Stimulated activated CD4-positive, alpha-beta T cell treated with anti-CD3 and anti-CD28 coated beads, Interleukin-2, amount 100 ng/mL, for 48 hours (primary cell): ENCODE results near the gene SLC17A7.

ENCODE experiments used
- DNase-seq, 2 donors: peaks; one replicate each; pipeline ENCODE4 v3.0.0-alpha.2; 2020

The SLC17A7 gene

DNA sequence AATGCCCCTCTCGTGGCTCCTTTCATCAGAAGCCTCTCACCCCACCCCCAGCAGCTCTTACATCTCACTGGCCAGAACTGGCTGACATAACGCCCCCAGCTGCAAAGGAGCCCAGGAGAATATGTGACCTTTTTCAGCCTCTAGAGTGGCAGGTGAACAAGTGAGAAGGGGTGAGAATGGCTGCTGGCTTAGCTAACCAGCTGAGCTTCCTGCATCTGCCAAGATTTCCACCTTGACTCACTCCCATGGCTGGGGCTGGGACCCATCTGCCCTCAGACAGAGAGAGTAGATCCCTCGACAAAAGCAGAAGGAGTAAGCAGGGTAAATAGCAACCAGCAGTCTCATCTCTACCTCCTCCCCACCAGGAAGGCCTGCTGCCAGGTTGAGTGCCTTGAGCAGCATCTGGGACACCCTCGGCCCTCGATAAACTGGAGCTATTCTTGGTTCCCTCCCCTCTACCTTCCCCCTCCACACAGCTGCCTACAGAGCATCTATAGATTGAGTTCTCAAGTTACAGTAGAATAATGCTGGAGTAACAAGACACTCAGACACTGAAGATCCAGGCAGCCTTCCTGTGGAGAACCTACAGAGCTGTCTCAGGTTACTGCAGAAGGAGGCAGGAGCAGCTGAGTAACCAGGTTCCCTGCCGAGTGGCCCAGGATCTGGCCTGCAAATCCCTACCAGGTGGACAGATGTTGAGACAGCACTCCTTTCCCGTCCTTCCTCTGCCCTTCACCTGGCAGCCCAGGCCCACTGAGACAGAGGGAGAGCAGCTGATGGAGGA is 37.7 kb downstream of the SLC17A7 start:
- DNase-seq = no peak

DNA sequence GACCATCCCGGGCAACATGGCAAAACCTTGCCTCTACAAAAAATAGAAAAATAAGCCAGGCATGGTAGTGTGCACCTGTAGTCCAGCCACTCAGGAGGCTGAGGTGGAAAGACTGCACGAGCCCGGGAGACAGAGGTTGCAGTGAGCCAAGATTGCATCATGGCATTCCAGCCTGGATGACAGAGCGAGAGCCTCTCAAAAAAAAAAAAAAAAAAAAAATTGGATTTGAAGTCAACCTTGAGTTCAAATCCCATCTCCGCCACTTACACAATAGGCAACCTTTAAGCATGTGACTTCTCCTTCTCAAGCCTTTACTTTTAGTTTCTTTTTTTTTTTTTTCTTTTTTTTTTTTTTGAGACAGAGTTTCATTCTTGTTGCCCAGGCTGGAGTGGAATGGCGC is 41.3 kb downstream of the SLC17A7 start:
- DNase-seq = no peak

DNA sequence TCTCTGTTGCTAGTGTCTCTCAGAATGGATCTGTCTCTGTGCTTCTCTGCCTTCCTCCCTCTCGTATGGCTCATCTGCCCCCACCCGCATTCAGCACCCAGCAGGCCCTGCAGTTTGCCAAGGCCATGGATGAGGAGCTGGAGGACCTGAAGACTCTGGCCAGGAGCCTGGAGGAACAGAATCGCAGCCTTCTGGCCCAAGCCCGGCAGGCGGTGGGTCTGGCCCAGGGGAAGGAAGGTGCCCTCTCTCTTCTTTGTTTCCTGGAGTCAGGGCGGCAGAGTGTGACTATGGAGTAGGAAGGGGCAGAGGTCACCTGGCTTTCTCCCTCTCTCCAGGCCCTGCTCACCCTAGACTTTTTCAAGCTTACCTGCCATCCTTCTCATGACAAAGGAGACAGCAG is 42.4 kb downstream of the SLC17A7 start:
- DNase-seq = no peak

DNA sequence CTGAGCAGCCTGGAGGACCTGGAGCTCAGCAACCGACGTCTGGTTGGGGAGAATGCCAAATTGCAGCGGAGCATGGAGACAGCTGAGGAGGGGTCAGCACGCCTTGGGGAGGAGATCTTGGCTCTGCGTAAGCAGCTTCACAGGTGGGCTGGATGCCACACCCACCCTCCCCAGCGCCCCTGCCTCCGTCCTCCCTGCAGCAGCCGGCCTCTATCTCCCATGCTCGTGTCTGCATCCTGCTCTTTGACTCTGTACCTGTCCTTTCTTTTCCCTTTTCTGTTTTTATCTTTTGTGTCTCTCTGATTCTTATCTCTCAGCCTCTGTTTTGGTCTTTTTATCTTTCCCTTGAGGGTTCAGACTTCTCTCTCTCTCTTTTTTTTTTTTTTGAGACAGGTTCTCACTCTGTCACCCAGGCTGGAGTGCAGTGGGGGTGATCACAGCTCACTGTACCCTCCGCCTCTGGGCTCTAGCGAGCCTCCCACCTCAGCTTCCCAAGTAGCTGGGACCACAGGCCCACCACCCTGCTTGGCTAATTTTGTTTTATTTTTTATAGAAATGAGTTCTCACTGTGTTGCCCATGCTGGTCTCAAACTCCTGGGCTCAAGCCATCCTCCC is 43.2 kb downstream of the SLC17A7 start:
- no peak for DNase-seq

DNA sequence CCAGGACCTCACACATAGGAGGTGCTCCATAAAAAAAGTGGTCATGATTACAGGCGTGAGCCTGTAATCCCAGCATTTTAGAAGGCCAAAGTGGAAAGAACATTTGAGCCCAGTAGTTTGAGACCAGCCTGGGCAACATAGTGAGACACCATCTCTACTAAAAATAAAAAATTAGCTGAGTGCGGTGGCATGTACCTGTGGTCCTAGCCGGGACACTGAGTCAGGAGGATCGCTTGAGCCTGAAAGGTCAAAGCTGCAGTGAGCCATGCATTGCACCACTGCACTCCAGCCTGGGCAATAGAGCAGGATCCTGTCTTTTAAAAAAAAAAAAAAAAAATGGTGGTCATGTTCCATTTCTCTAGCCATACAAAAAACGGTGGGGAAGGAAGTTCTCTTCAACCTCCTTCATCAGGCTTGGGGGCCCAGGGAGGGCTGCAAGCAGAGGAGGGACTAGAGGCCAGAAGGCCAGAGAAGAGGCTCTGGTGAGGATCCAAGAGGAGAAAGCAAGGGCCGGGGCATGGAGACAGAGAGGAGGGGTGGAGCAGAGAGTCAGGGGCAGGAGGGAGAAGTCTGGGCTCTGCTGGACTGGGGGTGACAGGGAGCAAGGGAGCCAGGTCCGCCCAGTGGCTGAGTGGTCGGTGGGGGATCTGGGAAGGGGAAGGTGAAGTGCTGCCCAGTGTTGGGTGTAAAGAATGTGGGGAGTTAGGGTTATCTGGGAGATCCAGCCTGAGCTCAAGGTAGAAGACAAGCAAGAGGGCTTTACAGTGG is 44.4 kb downstream of the SLC17A7 start:
- no peak for DNase-seq

DNA sequence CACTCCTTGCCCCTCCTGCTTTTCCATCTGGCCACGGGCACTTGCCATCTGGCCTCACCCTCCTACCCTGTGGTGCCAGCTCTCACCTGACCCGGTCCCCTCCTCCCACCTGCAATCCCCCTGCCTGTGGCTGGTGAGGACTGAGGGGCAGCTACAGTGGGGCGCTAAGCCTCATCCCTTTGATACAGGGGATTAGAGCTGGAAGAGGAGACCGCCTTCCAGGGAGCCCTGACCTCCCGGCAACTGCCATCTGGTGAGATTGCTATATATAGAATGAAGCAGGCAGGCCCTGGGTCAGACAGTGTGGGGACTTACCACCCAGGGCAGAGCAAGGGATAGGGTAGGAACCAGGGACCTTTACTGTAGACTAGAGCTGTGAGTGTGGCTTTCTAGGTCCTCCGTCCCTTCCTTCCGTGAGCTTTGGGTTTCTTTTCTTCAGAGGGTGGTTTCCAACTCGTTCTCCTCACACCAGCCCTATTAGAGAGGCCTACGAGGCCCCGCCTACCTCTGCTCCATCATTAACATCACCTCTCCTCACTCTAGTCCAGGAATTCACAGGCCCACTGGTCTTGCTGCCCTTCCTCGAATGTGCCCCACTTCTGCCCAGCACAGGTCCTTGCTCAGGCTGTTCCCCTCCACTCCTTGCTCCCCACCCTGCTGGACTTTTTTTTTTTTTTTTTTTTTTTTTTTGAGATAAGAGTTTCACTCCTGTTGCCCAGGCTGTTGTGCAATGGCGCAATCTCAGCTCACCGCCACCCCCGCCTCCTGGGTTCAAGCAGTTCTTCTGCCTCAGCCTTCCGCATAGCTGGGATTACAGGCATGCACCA is 45.5 kb downstream of the SLC17A7 start:
- no peak for DNase-seq

DNA sequence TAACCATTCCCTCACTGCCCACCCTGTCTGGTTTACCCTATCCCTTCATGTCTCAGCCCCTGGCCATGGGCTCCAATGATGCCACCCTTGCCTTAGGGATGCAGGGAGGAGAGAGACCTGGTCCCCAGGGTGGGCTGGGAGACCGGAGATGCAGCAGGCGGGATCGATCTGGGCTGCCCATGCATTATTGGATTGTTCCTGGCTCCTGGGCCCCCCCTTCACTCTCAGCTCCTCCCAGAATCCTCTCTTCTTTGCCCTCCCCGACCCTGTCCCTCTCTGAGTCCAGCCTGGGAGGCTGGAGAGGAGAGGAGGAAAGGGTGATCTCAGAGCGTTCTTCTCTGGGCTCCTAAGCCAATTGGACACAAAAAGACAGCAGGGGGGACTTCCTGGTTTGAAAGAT is 47.4 kb downstream of the SLC17A7 start:
- no peak for DNase-seq

DNA sequence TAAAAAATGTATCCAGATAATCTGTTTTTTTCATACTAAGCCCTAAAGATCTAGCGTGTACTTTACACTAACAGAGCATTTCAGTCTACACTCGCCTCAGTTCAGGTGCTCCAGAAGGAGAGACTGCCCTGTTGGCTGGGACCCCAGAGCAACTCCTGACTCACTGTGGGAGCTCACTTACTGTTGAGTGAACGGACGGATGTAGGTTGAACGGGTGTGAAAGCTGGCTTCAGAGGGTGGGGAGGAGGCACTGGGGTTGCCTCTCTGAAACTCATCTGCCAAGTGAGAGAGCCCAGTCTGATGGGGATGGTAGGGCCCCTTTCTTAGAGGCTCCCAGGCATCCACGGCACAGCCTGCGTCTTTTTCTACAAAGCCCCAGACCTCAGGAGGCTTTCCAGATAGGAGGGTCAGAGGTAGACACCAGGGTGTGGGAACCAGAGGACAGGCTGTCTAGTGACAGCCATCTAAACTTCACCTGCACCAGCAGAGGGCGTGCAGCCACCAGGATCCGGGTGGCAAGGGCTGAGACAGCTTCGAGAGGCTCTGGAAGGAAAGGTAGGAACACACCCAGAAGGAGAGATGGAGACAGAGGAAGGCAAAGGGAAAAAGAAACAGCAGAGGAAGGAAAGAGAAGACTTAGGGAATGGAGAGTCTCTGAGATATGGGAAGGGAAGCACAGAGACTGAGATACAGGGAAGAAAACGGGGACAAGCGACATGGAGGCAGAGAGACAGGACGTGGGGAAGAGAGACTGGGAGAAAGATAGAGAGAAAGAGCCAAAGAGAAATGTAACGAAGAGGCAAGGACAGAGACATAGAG is 49.5 kb downstream of the SLC17A7 start:
- DNase-seq = peak; percentile 76 to 77

DNA sequence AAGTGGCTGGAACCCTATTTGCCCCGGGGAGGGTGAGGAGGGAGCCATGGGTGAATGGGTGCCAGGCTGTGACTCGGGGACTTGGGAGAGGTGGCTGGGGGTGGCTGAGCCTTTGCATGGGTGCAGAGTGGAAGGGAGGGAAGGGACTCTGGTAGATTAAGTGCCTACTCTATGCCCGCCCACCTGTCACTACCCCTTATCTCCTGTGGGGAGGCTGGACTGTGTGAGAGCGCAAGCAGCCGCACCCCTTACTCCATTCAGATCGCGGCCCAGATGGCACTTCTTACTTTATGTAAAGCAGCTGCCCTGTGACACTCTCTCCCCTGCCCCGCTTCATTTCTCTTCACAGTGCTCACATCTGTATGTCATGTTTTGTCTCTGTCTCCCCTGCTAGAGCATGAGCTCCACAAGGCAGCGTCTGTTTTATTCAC is 50.4 kb downstream of the SLC17A7 start:
- no peak for DNase-seq

DNA sequence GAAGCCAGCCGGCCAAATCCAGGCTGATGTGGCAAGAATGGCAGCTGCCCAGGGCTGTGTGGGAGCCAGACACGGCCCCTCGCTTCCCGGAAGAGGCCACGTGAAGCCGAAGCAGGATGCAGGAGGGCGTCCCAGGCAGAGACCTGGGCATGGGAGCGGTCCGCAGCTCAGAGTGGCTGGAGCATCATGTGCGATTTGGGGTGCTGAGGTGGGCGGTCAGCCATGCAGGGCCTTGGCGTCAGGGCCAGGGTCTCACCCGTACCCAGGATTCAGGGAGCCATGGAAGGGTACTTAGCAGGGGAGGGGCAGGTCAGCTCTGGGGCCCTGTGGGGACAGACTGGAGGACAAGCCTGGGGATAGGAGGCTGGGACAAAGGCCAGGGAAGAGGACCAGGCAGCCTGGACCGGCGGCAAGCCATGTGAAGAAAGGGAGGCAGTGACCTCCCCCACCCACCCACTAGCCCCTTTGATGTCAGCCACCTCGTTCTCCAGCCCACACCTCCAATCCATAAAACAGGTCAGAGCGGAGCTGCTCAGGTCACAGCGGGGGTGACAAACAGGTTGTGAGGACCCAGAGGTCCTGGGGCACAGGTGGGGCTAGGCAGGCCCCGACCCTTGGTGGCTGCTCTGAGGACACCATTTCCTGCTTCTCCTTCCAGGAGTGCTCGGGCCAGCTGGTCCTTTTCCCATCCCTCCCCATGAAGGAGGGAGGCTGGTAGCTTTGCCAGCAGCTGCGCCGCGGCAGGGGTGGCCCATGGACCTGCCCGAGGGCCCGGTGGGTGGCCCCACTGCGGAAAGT is 51.0 kb downstream of the SLC17A7 start:
- no peak for DNase-seq

DNA sequence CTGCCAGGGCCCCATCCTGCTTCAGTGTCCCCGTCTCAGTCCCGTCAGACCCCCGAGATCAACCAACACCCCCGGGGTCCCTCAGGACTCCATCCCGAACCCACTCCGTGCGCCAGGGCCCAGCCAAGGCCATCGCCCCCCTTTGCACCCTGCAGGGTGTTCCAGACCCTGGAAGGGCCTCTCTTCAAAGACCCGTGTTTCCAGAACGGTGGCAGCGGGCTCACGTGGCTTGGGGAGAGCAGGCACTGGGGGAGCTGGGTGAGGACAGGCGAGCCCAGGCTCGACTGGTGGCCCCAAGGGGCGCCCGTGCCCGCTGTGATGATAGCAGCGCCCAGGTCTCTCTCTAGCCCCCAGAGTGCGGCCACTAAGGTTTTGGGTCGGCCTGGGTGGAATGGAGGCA is 51.9 kb downstream of the SLC17A7 start:
- DNase-seq = no peak

DNA sequence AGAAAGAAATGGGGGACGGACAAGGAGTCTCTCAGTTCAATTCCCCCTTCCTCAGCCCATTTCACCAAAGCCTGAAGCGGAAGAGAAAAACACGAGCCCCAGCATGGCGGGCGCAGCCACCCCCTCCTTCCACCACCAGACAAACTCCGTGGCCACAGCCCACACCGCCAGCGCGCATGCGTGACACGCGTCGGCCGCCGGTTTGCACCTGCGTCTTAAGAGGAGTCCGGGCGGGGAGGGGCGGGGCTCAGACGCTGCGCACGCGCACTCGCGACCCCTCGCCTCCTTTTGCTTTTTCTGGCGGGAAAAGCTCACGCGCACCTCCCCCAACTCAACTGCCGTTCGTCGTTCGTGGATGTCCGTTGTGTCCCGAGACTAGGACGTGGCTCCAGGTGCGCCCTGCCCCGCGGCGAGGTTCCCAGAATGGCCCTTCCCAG is 53.4 kb downstream of the SLC17A7 start, which contains the start of gene KASH5:
KASH5 (plus strand) TSS at position 314 of the 437 bp plus-strand sequence. CDS start 2,635 bp downstream, outside the sequence.
- peak; percentile 65 to 73 for DNase-seq

DNA sequence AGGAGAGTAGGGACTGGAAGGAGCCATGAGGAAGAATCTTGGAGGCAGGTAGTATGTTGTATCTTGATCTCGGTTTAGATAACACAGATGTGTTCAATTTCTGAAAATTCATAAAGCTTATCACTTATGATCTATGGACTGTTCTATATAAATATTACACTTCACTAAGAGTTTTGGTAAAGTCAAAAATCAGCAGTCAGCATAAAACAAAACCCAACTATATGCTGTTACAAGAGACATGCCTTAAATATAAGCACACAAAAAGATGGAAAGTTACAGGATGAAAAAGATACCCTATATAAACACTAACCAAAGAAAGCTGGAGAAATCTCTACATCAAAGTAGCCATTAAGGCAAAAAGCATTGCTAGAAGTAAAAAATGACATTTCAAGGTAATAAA is 57.7 kb downstream of the SLC17A7 start:
- no peak for DNase-seq

DNA sequence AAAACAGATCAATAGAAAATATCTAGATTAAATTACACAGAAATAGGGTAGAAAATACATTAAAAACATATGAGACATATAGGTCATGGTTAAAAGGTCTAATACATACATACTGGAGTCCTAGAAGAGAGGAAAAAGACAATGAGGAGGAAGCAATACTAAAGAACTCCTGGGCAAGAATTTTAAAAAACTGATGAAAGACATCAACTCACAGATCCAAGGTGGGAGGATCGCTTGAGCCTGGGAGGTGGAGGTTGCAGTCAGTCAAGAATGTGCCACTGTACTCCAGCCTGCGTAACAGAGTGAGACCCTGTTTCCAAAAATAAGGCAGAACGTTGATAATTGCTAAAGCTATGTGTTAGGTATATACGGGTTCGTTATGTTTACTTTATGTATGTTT is 58.7 kb downstream of the SLC17A7 start:
- DNase-seq = no peak

DNA sequence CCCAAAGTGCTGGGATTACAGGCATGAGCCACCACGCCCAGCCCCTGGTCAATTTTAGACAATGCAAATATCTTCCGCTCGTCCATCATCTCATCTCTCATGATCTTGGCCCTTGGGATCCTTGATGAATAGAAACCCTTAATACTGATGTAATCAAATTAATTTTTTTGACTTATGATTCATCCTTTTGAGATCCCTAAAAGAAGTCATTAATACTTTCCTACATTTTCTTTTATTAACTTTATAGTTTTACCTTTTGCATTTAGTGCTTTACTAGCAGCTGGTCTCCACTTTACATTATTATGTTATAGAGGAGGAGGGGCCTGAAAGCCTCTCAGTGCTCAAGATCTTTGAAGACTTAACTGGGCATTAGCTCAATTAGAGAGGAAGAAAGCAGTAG is 60.9 kb downstream of the SLC17A7 start:
- DNase-seq = no peak
